GM12865 (cell line): ENCODE results near the gene IGSF8.
A peak's percentile ranks its signal among the peaks of the same experiment; 100 is the strongest.

Experiments used
- DNase-seq: peaks from one replicate; pipeline ENCODE4 v3.0.0; 2010; ENCODE audit warnings: low read depth
- H3K4me3 ChIP-seq: 2 replicates; pipeline ENCODE4 v1.5.1; 2011; ENCODE audit warnings: mild to moderate bottlenecking, low read depth, low read length, control low read depth
- CTCF ChIP-seq: IDR thresholded peaks from 2 replicates; pipeline ENCODE4 v1.5.1; 2011; ENCODE audit warnings: low read length, control low read depth, low read depth, inconsistent platforms; ENCODE audit not compliant: insufficient read depth; ENCODE audit errors: missing control alignments

Gene IGSF8

GRCh38 chr1:160097911-160098851, at the start of gene IGSF8:
IGSF8 (minus strand) TSS chr1:160098619; CDS start chr1:160098472, 147 bp downstream.
- no peak for DNase-seq
- no peak for TF ChIP-seq CTCF
- peak within 1 kb of the TSS; percentile 77 for H3K4me3 ChIP-seq

GRCh38 chr1:160148121-160148520, 49.7 kb upstream of the IGSF8 start:
- H3K4me3 ChIP-seq = no peak overlapping the region
- no peak for TF ChIP-seq CTCF
- no peak for DNase-seq

- no peak for DNase-seq
- no peak for TF ChIP-seq CTCF
- no peak overlapping the region for H3K4me3 ChIP-seq
These were observed 47.7 kb upstream of the IGSF8 start for GRCh38 chr1:160146107-160146506.

- no peak for TF ChIP-seq CTCF
- no peak overlapping the region for H3K4me3 ChIP-seq
- no peak for DNase-seq
These were observed 46.5 kb upstream of the IGSF8 start for GRCh38 chr1:160144921-160145320.

GRCh38 chr1:160143695-160144094, 45.3 kb upstream of the IGSF8 start:
- no peak for DNase-seq
- no peak for TF ChIP-seq CTCF
- H3K4me3 ChIP-seq = no peak overlapping the region

- no peak for TF ChIP-seq CTCF
- DNase-seq = no peak
- no peak overlapping the region for H3K4me3 ChIP-seq
These were observed 41.4 kb upstream of the IGSF8 start for GRCh38 chr1:160139840-160140239.

- DNase-seq = no peak
- no peak overlapping the region for H3K4me3 ChIP-seq
- TF ChIP-seq CTCF = no peak
These were observed 38.9 kb upstream of the IGSF8 start for GRCh38 chr1:160137216-160137862.
